GM20000 (cell line): ENCODE measurements around the gene MARVELD2.

ENCODE experiments used
- DNase-seq: peaks from one replicate; pipeline ENCODE4 v3.0.0; 2012; ENCODE audit warnings: low spot score
- CTCF ChIP-seq: IDR thresholded peaks from 2 replicates; pipeline ENCODE4 v1.5.1; 2012; ENCODE audit warnings: mild to moderate bottlenecking, control low read depth; ENCODE audit errors: extremely low read depth, missing control alignments

The MARVELD2 gene

GRCh38 chr5:69493396-69494133, 78.6 kb downstream of the MARVELD2 start:
- peak; percentile 80 for DNase-seq
- TF ChIP-seq CTCF: no peak
